Cardiac muscle cell (in vitro differentiated cells and primary cell): ENCODE results near the gene R3HDM2. TPM values are rescaled to one million over a fixed set of nuclear protein-coding genes. Genes with fewer than 3 reads are reported as not detected.
"Not testable (repeated sequence)": the region's sequence is repeated elsewhere in the genome, so short reads cannot be mapped to it uniquely, and the experiment has no call there.

Experiments used
- DNase-seq, 2 donors: peaks; one replicate each; pipeline versions ENCODE4 v3.0.0 to v3.0.0-alpha.2; 2010 to 2017; ENCODE audit warnings: low read depth in 1 of 2, low spot score in 1 of 2
- H3K27ac ChIP-seq: fragments of 200-600 bp; sonication (generic); 2 replicates; pipeline ENCODE4 v1.5.1; 2016
- H3K27me3 ChIP-seq: fragments of 200-600 bp; sonication (generic); 2 replicates; pipeline ENCODE4 v1.6.0; 2016; ENCODE audit warnings: control low read depth
- H3K36me3 ChIP-seq: fragments of 200-600 bp; sonication (generic); 2 replicates; pipeline ENCODE4 v1.5.1; 2016; ENCODE audit warnings: control low read depth
- H3K4me1 ChIP-seq: fragments of 200-600 bp; sonication (generic); 2 replicates; pipeline ENCODE4 v1.8.1; 2017; ENCODE audit warnings: low read depth, mild to moderate bottlenecking, mixed run types
- H3K4me3 ChIP-seq: fragments of 200-600 bp; sonication (generic); 2 replicates; pipeline ENCODE4 v1.5.1; 2016; ENCODE audit warnings: mild to moderate bottlenecking
- H3K9me3 ChIP-seq: fragments of 200-600 bp; sonication (generic); 2 replicates; pipeline ENCODE4 v1.5.1; 2017; ENCODE audit warnings: low read depth, mild to moderate bottlenecking, control low read depth
- polyA plus RNA-seq: library from polyadenylated mRNA; unstranded; fragments of >200 nt; fragmentation: Nextera tagmentation; extraction: Ambion mirVana; gene quantifications from 2 replicates; pipeline ENCODE4 v1.2.1, GENCODE V29; 2016
- total RNA-seq: library from RNA; depleted of rRNA; stranded (reverse); fragments of >200 nt; gene quantifications from 2 replicates; pipeline ENCODE4 v1.2.3, GENCODE V29; 2016
- TF ChIP-seq, protein P1 (sequence below): IDR thresholded peaks from 2 replicates; pipeline ENCODE4 v1.5.1; 2012; ENCODE audit warnings: low read depth, mild to moderate bottlenecking, low read length

R3HDM2 gene
- total and polyA plus RNA-seq, 2 experiments from 2014 or later, result 23.3 to 59.9 TPM

DNA sequence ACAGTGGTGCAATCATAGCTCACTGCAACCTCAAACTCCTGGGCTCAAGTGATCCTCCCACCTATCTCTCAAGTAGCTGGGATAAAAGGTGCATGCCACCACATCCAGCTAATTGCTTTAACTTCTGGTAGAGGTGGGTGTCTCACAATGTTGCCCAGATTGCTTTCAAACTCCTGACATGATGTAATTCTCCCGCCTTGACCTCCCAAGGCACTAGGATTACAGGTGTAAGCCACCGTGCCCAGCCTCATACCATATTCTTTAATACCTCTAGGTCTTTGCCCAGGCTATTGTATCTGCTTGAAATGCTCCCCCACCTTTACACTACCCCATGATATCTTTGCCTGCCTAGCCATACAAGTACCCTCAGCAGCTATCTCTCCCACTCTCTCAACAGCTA lies 11.3 kb downstream of the R3HDM2 start:
- DNase-seq, result no peak
- no peaks in the 10 kb centered on the region for H3K36me3 ChIP-seq
- H3K4me3 ChIP-seq, result no peak overlapping the region
- H3K4me1 ChIP-seq, result peaks cover 5% of the 10 kb centered on the region
- H3K27ac ChIP-seq, result no peak overlapping the region
- TF ChIP-seq, protein P1, sequence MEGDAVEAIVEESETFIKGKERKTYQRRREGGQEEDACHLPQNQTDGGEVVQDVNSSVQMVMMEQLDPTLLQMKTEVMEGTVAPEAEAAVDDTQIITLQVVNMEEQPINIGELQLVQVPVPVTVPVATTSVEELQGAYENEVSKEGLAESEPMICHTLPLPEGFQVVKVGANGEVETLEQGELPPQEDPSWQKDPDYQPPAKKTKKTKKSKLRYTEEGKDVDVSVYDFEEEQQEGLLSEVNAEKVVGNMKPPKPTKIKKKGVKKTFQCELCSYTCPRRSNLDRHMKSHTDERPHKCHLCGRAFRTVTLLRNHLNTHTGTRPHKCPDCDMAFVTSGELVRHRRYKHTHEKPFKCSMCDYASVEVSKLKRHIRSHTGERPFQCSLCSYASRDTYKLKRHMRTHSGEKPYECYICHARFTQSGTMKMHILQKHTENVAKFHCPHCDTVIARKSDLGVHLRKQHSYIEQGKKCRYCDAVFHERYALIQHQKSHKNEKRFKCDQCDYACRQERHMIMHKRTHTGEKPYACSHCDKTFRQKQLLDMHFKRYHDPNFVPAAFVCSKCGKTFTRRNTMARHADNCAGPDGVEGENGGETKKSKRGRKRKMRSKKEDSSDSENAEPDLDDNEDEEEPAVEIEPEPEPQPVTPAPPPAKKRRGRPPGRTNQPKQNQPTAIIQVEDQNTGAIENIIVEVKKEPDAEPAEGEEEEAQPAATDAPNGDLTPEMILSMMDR, result no peak
- H3K9me3 ChIP-seq, result no peaks in the 10 kb centered on the region
- H3K27me3 ChIP-seq, result no peaks in the 10 kb centered on the region

DNA sequence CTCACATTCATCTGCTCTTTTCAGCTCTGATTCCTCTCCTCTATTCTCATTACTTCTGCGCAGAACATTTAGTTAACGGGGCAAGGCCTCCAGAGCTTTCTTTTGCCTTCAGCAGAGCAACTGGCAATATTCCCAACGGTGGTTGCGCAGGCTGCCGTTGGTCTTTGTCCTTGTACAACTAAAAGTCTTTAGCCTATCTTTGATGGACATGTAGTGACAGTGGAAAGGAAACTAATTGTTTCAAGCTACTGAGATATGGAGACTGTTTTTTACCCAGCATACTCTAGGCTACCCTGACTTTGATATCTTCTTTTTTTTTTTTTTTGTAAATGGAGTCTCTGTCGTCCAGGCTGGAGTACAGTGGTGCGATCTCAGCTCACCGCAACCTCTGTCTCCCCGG lies 12.6 kb downstream of the R3HDM2 start:
- peak in 1 of 2 donors; percentile 6 for DNase-seq
- H3K27ac ChIP-seq, result peak overlapping the region; percentile 25
- peaks cover 5% of the 10 kb centered on the region for H3K4me1 ChIP-seq
- TF ChIP-seq, protein P1, result no peak
- H3K9me3 ChIP-seq, result no peaks in the 10 kb centered on the region
- H3K27me3 ChIP-seq, result no peaks in the 10 kb centered on the region
- H3K36me3 ChIP-seq, result no peaks in the 10 kb centered on the region
- H3K4me3 ChIP-seq, result no peak overlapping the region

- Histone ChIP-seq H3K27ac (no peak overlapping the region), H3K27me3 (no peaks in the 10 kb centered on the region), H3K4me1 (peaks cover 5% of the 10 kb centered on the region), H3K9me3 (no peaks in the 10 kb centered on the region), H3K4me3 (no peak overlapping the region), H3K36me3 (no peaks in the 10 kb centered on the region)
- DNase-seq, result peak in 1 of 2 donors; percentile 8
- TF ChIP-seq, protein P1, result no peak
Observed at GRCh38 chr12:57416039-57416996, 14.5 kb downstream of the R3HDM2 start.

DNA sequence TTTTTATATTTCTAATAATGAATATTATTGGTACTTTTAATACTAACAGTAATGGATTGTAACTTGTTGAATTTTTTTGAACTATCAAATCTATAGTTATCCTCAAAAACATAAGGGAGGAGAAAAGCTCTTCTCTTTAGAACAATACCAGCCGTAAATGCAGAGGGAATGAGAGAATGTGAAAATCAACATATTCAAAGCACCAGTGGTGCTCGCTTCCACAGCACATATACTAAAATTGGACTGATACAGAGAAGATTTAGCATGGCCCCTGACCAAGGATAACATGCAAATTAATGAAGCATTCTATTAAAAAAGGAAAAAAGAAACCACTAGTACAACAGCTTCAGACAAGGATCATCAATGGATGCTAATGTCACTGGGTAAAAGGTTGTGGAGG lies 15.8 kb downstream of the R3HDM2 start:
- Histone ChIP-seq H3K4me1 (peaks cover 5% of the 10 kb centered on the region), H3K4me3 (no peak overlapping the region), H3K27ac (no peak overlapping the region), H3K9me3 (no peaks in the 10 kb centered on the region), H3K36me3 (no peaks in the 10 kb centered on the region), H3K27me3 (no peaks in the 10 kb centered on the region)
- TF ChIP-seq, protein P1, result no peak
- no peak for DNase-seq

DNA sequence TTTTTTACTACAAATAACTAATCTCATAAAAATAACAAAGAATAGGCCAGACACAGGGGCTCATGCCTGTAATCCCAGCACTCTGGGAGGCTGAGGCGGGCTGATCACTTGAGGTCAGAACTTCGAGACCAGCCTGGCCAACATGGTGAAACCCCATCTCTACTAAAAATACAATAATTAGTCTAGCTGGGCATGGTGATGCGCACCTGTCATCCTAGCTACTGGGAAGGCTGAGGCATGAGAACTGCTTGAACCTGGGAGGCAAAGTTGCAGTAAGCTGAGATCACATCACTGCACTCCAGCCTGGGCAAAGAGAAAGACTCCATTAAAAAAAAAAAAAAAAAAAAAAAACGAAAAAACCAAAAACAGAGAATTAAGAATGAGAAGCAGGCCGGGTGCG lies 16.7 kb downstream of the R3HDM2 start:
- H3K36me3 ChIP-seq, H3K4me3 ChIP-seq, DNase-seq, H3K4me1 ChIP-seq, H3K27ac ChIP-seq, H3K27me3 ChIP-seq, H3K9me3 ChIP-seq: not testable (repeated sequence)

- H3K9me3 ChIP-seq, result no peaks in the 10 kb centered on the region
- H3K27me3 ChIP-seq, result no peaks in the 10 kb centered on the region
- no peak for DNase-seq
- H3K4me3 ChIP-seq, result no peak overlapping the region
- H3K4me1 ChIP-seq, result no peaks in the 10 kb centered on the region
- TF ChIP-seq, protein P1, result no peak
- no peaks in the 10 kb centered on the region for H3K36me3 ChIP-seq
- no peak overlapping the region for H3K27ac ChIP-seq
Observed at GRCh38 chr12:57410534-57410933, 20.3 kb downstream of the R3HDM2 start.
